ENCODE results near the gene MLLT3.

MLLT3 gene

GRCh38 chr9:20624201-20625002 lies 2.1 kb upstream of the MLLT3 start:
- DNase-seq, result peak; percentile 43 to 54

- DNase-seq, result no peak
These were observed 1.4 kb upstream of the MLLT3 start for GRCh38 chr9:20623748-20624124.

- DNase-seq, result peak; percentile 61 to 64
These were observed 885 bp upstream of the MLLT3 start for GRCh38 chr9:20623021-20623747.

GRCh38 chr9:20621471-20622329 lies 599 bp downstream of the MLLT3 start:
- peak; percentile 67 to 80 for DNase-seq

- peak; percentile 67 for DNase-seq
These were observed 1.4 kb downstream of the MLLT3 start for GRCh38 chr9:20620650-20621470.

GRCh38 chr9:20619487-20620200 lies 2.7 kb downstream of the MLLT3 start:
- DNase-seq, result peak; percentile 27 to 38

- DNase-seq, result no peak
These were observed 3.9 kb downstream of the MLLT3 start for GRCh38 chr9:20618361-20618802.

GRCh38 chr9:20616808-20617207 lies 5.5 kb downstream of the MLLT3 start:
- DNase-seq, result no peak

GRCh38 chr9:20614602-20615216 lies 7.6 kb downstream of the MLLT3 start:
- no peak for DNase-seq

GRCh38 chr9:20611691-20612287 lies 10.5 kb downstream of the MLLT3 start:
- DNase-seq, result no peak

GRCh38 chr9:20610591-20610990 lies 11.7 kb downstream of the MLLT3 start:
- no peak for DNase-seq

GRCh38 chr9:20608582-20608981 lies 13.7 kb downstream of the MLLT3 start:
- DNase-seq, result no peak

- DNase-seq, result peak in 1 of 2 donors; percentile 3
These were observed 15.6 kb downstream of the MLLT3 start for GRCh38 chr9:20606652-20607051.

- no peak for DNase-seq
These were observed 17.7 kb downstream of the MLLT3 start for GRCh38 chr9:20604562-20604961.

- DNase-seq, result no peak
These were observed 18.6 kb downstream of the MLLT3 start for GRCh38 chr9:20603524-20604268.

- no peak for DNase-seq
These were observed 21.0 kb downstream of the MLLT3 start for GRCh38 chr9:20601292-20601691.

- DNase-seq, result no peak
These were observed 23.1 kb downstream of the MLLT3 start for GRCh38 chr9:20599195-20599594.

GRCh38 chr9:20598367-20598766 lies 23.9 kb downstream of the MLLT3 start:
- DNase-seq, result no peak

GRCh38 chr9:20597862-20598261 lies 24.4 kb downstream of the MLLT3 start:
- DNase-seq, result no peak

- no peak for DNase-seq
These were observed 27.7 kb downstream of the MLLT3 start for GRCh38 chr9:20594608-20595007.
